Skin epidermis (tissue), 12 donors: ENCODE measurements around the gene ANXA3.
"Not testable (repeated sequence)": the region's sequence is repeated elsewhere in the genome, so short reads cannot be mapped to it uniquely, and the experiment has no call there.

ENCODE experiments used
- H3K27ac ChIP-seq, 21 experiments: fragments of 200-600 bp; sonication (generic) in 11 of 21; one replicate each; pipeline ENCODE4 v1.5.0; 2020; ENCODE audit warnings: mild to moderate bottlenecking in 3 of 21, inconsistent platforms in 2 of 21, moderate library complexity in 2 of 21
- H3K4me3 ChIP-seq, 7 experiments: fragments of 200-600 bp; sonication (generic) in 2 of 7; one replicate each; pipeline ENCODE4 v1.5.0; 2020; ENCODE audit warnings: inconsistent platforms in 2 of 7, mild to moderate bottlenecking in 2 of 7, moderate library complexity in 1 of 7

ANXA3 gene

DNA sequence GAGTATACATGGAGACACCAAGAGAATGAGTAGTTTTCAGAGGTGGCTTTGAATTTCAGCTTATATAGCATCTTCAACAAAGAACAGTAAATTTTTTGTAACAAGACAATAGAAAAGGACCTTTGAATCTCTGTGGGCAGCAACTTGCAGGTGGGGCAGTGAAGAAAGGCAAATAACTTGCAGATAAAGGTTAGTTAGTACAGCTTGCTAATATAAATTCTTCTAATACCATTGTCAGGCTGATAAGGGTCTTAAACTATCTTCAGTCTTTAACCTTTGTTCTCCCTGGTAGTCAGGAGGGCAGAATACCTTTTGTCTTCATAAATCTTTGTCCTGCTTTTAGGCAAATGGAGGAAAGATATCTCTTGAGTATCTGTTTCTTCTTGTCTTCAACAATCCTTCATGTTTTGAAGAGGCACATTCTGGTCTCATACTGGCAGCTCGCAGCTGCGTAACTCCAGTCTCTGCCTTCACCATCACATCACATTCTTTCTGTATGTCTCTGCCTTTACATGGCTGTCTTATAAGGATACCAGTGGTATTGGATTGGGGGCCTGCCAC is 16.0 kb downstream of the ANXA3 start:
- no peak overlapping the region for H3K4me3 ChIP-seq
- H3K27ac ChIP-seq = no peak overlapping the region

DNA sequence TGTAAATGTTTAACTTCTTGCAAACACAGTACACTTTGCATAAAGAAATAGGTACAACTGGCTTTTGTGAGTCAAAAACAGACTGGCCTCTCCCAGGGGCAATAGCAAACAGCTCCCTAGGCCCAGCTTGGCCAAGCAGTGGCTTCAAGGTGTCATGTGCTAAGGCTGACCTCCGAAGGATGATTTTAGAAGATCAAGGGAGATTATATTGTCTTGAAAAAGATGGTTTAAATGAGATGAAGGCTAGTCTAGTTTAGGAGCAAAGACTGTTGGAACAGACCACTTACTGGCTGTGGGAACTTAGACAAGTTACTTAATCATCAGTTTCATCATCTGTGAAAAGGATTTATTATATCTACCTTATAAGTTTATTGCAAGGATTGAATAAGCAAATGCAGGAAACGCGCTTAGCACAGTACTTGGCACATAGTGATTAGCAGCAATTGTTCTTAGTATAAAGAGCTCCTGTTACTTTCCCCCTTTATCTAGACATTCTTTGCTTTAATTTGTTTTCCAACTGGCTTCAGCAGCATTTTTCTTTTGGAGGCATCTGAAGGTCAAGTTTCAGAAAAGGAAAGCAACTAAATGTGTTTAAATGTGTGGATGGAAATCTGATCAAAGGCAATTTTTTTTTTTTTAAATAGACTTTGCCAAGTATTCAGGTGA is 17.2 kb downstream of the ANXA3 start:
- Histone ChIP-seq H3K27ac (peak overlapping the region in 4 of 21 experiments; percentile 11 to 41 (median 18)), H3K4me3 (no peak overlapping the region)

DNA sequence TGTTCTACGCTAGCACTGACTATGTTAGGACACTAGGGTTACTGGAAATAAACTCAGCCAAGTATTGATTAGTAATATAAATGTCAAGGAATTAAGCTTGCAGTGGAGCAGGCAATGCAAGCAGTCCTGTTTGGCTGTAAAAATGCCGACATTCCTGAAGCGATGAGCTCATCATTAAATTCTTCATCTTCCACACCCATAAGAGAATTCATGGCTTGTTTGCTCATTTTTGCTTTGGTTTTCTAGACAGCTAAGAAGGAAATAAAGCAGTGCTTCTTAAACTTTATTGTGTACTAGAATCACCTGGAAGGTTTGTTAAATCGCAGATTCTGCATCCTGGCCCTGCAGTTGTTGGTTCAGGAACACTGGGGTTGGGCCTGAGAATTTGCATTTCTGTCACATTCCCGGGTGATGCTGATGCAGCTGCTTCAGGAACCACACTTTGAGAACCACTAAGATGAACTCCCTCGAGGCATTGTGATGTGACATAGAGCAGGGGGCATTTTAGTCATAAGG is 17.8 kb downstream of the ANXA3 start:
- Histone ChIP-seq H3K27ac (peak overlapping the region in 3 of 21 experiments; percentile 11 to 41 (median 33)), H3K4me3 (no peak overlapping the region)

GRCh38 chr4:78570117-78570516 is 18.5 kb downstream of the ANXA3 start:
- Histone ChIP-seq H3K4me3 (no peak overlapping the region), H3K27ac (no peak overlapping the region)

GRCh38 chr4:78571804-78572203 is 20.2 kb downstream of the ANXA3 start:
- Histone ChIP-seq H3K27ac (no peak overlapping the region), H3K4me3 (no peak overlapping the region)

- no peak overlapping the region for H3K27ac ChIP-seq
Measured at GRCh38 chr4:78578674-78579425, 27.3 kb downstream of the ANXA3 start.

GRCh38 chr4:78581618-78582017 is 30.0 kb downstream of the ANXA3 start:
- no peak overlapping the region for H3K27ac ChIP-seq
- H3K4me3 ChIP-seq = no peak overlapping the region

More at GRCh38 chr4:78578674-78579425, 27.3 kb downstream of the ANXA3 start:
- H3K4me3 ChIP-seq = no peak overlapping the region

DNA sequence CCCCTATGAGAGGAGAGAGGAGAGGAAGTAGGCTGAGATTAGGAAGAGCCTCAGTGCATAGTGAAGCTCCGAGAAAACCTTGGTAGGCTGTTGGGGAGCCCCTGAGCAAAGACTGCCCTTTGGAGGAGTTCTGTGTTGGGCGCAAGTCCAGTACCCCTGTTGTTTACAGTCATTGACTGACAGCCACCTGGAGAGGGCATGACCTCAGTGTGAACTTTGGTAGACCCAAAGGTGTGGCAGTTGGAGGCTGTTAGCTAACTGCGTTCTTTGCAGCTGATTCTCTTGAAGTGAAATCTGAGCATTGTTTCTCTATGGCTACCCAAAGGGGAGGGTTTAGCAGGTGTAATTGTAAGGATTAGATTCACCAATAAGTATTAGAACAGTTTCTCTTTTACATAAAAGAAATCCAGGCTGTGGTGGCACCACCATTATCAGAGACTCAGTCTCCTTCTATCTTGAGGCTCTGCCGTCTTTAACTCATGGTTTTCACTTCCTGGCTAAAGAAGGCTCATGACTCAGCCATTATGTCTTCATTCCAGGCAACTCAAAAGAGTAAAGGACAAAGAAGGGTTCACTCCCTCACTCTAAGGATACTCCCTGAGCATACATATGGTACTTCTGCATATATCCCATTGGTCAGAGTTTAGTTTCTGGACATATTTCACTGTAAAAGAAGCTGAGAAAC is 33.4 kb downstream of the ANXA3 start:
- H3K27ac ChIP-seq = no peak overlapping the region
- H3K4me3 ChIP-seq = no peak overlapping the region

DNA sequence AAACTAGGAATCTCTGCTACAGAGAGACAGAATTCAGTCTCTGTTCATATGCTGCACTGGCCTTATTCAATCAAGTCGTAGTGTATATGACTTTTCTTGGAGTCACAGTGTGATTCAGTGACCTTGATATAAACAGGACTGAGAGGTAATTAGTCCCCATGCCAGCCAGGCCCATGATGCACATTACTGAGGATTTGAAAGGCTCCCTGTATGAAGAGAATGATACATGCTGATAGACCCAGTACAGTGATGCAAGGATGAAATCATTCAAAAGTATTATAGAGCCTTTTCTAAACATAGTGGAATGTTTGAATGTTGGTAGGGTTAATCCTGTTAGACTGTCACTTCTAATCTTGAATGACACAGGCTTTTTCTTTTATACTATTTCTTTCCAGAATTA is 34.1 kb downstream of the ANXA3 start:
- no peak overlapping the region for H3K4me3 ChIP-seq
- no peak overlapping the region for H3K27ac ChIP-seq

DNA sequence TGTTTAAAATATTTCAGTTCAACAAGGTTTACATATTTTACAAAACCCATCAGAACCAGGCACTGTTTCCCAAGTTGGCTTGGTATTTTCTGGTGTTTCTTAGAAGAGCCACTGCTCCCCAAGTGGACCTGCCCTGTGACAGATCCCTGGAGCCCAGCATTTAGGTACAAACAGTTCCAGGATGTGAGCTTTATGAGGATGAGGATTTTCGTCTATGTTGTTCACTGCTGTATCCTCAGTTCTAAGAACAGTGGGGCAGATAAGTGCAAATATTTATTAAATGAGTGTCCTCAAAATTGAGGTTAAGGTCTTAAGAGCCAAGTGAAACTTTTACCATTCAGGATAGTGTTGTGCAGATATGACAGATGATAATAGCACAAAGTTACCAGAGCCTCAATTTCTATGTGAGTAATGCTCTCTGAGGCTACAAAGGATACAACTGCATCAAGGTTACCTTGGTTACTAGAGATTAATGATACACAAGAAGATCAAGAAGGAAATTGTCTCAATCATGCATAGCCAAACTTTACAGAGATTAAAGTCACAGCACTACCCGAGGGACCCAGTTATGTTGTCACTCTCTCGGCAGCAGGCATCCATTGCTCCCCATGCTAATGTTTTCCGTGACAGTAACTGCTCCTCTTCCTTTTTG is 37.5 kb downstream of the ANXA3 start:
- Histone ChIP-seq H3K4me3 (no peak overlapping the region), H3K27ac (no peak overlapping the region)

GRCh38 chr4:78591404-78591803 is 39.8 kb downstream of the ANXA3 start:
- peak overlapping the region in 3 of 21 experiments; percentile 6 to 65 (median 59) for H3K27ac ChIP-seq
- H3K4me3 ChIP-seq = no peak overlapping the region

DNA sequence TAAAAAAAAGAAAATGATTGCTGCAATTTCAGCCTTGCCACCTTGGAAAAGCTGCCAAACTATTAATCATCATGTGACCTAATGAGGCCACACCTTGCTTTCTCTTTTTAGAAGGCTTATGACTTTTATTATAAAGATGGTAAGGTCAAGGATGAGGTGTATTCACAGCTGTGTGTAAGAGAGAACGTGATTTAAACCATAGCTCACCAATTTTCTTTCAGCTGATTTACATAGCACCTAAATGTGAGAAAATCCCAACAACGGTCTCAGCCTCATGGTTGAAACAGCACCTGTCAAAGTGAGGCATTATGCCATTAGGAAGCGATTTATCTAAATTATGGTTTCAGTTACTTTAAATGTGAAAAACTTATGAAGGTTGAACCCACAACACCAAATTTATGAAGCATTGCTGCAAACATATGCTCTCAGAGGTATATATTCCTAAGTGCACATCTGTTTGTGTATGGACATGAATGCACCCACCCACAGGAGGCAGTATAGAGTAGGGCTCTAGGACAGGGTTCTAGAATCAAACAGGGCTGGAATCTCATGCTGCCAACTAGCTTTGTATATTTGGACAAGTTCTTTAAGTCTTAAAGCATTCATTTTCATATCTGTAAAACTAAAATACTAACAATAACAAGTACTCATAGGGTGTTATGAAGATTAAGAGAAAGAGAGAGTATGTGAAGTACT is 40.7 kb downstream of the ANXA3 start:
- Histone ChIP-seq H3K4me3 (no peak overlapping the region), H3K27ac (no peak overlapping the region)

DNA sequence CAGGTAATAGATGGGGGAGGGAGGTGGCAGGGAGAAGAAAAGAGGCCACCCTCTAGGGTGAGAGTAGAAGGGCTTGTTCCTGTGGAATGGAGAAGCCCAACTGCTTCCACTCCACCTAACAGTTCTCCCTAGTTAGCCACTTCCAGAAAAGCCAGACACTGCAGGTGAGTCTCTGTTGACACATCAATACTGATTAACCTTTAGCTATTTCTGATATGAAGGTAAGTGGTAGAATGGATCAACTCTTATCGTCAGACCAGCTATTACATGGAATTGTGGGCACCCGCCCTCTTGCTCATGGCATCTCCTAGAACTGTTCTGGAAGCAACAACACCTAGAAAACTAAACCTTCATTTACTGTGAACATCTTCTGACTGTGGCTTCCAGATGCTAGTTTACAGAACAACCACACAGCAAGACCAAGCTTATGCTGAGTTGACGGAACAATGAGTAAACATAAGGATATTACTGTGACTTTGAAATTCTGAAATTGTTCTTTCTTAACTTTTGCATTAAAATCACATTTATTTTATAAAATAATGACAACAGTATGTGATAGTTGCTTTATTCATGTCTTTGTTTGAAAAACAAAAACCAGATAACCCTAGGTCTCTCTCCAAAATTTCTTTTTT is 44.7 kb downstream of the ANXA3 start:
- no peak overlapping the region for H3K27ac ChIP-seq
- H3K4me3 ChIP-seq = no peak overlapping the region

- H3K4me3 ChIP-seq, H3K27ac ChIP-seq: not testable (repeated sequence)
Measured at GRCh38 chr4:78598431-78598830, 46.9 kb downstream of the ANXA3 start.

GRCh38 chr4:78599147-78599546 is 47.6 kb downstream of the ANXA3 start:
- Histone ChIP-seq H3K27ac (no peak overlapping the region), H3K4me3 (no peak overlapping the region)

DNA sequence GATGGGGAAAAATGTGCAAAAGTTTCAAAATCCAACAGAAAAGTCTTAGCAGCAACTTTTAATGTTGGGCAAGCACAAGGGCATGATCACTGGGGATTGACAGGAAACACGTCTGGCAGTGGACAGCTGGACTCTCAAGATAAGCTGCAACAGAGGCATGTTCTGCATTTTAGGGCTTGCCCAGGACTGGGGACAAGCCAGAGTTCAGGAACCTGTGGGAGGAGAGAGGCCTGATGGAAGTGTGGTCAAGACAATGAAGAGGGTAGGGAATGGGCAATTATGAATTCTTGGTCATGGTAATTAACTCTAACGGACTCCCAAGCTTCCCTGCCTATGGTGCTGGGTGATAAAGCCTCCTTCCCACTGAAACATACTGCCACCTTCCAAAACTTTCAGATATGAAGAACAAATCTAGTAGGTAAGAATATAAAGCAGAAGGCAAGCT is 48.4 kb downstream of the ANXA3 start:
- no peak overlapping the region for H3K27ac ChIP-seq
- no peak overlapping the region for H3K4me3 ChIP-seq

DNA sequence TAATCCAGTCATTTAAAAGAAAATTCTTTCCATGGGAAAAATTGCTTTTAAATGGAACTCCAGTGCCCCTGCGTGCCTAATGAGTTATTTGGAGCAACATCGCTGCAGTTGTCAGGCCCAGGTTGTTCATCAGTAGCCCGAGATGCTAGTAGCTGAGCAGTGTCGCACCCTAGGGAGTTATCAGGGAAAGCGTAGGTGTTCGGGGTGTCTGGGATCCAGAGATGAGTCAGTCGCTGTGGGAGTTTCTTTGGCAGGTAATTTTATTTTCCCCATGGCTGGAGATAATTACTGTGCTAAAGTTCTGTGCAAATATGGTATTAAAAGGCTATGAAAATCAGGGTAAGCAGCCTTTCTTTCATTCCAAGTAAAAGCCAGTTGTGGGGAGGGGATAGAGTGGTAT is 49.4 kb downstream of the ANXA3 start:
- Histone ChIP-seq H3K4me3 (no peak overlapping the region), H3K27ac (no peak overlapping the region)

DNA sequence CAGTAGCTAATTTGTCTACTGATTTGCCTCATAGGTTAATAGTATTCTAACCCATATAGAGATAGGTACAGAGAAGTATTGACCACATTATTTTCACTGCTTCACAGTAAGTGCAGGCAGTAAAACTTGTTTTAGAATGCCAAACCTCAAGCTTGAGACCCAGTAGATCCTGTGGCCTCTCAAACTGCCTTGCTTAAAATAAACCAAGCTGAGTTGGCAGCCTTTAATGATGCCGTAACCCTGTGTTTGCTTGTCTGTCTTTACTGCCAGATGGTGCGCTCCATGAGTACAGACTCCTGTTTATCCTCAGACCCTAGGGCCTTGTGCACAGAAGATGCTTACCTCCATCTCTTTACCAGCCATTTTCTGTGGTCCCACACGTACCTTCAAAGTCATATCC is 50.8 kb downstream of the ANXA3 start:
- Histone ChIP-seq H3K4me3 (no peak overlapping the region), H3K27ac (no peak overlapping the region)

DNA sequence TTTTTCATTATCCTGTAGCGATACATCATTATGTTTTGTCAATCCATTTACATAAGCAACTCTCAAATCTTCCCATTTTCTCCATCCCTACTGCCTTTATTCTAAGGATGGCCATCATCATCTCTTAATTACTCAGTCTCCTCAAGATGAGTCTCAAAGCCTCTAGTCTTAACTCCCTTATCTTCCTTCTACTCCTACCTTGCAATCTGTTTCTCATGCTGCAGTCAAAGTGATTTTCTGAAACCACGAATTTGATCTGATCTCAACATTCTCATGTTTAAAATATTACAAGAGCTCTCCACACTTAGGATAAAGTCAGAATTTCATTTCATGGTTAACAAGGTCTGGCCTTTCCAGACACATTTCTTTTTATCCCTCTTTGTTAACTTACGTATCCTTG is 51.8 kb downstream of the ANXA3 start:
- H3K4me3 ChIP-seq = no peak overlapping the region
- no peak overlapping the region for H3K27ac ChIP-seq
